Stimulated activated CD8-positive, alpha-beta memory T cell treated with anti-CD3 and anti-CD28 coated beads, Interleukin-7, amount 100 ng/mL, for 48 hours (primary cell): ENCODE data around the gene CUTA.

ENCODE experiments used
- DNase-seq, 2 donors: peaks; one replicate each; pipeline ENCODE4 v3.0.0-alpha.2; 2020; ENCODE audit warnings: low read depth in 1 of 2; ENCODE audit errors: extremely low read depth in 1 of 2

Gene CUTA

GRCh38 chr6:33424855-33425667 lies 7.2 kb upstream of the CUTA start:
- no peak for DNase-seq

GRCh38 chr6:33423777-33424176 lies 5.9 kb upstream of the CUTA start:
- no peak for DNase-seq

GRCh38 chr6:33421344-33421643 lies 3.4 kb upstream of the CUTA start:
- DNase-seq, result no peak

GRCh38 chr6:33420491-33421343 lies 2.8 kb upstream of the CUTA start:
- no peak for DNase-seq

- no peak for DNase-seq
Measured at GRCh38 chr6:33419580-33420490, 1.9 kb upstream of the CUTA start, which contains the start of gene SYNGAP1. Gene SYNGAP1, plus strand, starts transcription at chr6:33420065. Its CDS starts 200 bp downstream, at chr6:33420265.

- peak in 1 of 2 donors; percentile 63 for DNase-seq
Measured at GRCh38 chr6:33418690-33419291, 884 bp upstream of the CUTA start.

GRCh38 chr6:33417128-33417902 lies 592 bp downstream of the CUTA start:
- DNase-seq, result no peak

- DNase-seq, result no peak
Measured at GRCh38 chr6:33416386-33417127, 1.4 kb downstream of the CUTA start.

GRCh38 chr6:33415831-33416230 lies 2.1 kb downstream of the CUTA start:
- no peak for DNase-seq

GRCh38 chr6:33414592-33415271 lies 3.2 kb downstream of the CUTA start:
- no peak for DNase-seq

- DNase-seq, result no peak
Measured at GRCh38 chr6:33413241-33414120, 4.4 kb downstream of the CUTA start.

GRCh38 chr6:33412140-33413009 lies 5.5 kb downstream of the CUTA start:
- DNase-seq, result no peak

- DNase-seq, result no peak
Measured at GRCh38 chr6:33411632-33412005, 6.3 kb downstream of the CUTA start.

- DNase-seq, result peak in 1 of 2 donors; percentile 67
Measured at GRCh38 chr6:33410711-33411631, 6.9 kb downstream of the CUTA start, which contains the start of gene PHF1. Gene PHF1, plus strand, starts transcription at chr6:33411014. Its CDS starts 1,250 bp downstream, at chr6:33412264.

GRCh38 chr6:33410050-33410710 lies 7.7 kb downstream of the CUTA start:
- peak; percentile 93 to 96 for DNase-seq
